ENCODE results near the gene NFATC2.

NFATC2 gene

DNA sequence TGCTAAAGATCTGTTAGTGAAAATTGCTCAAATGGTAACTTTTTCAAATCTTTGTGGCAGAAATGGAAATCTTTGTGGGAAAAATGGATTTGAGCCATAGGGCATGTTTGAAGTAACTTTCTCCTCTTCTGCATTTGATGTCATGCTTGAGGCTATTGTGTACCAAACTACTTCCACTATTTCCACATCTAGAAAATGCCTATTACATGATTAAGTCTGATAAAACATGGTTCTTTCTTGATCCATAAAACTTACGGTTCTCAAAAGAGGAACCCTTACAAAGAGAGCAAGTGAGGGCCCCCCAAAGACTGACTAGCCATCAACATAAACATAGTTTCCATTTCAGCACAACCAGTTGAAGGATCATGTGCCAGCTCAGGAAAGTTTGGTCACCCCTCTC is 150.6 kb downstream of the NFATC2 start:
- TF ChIP-seq, protein P1, sequence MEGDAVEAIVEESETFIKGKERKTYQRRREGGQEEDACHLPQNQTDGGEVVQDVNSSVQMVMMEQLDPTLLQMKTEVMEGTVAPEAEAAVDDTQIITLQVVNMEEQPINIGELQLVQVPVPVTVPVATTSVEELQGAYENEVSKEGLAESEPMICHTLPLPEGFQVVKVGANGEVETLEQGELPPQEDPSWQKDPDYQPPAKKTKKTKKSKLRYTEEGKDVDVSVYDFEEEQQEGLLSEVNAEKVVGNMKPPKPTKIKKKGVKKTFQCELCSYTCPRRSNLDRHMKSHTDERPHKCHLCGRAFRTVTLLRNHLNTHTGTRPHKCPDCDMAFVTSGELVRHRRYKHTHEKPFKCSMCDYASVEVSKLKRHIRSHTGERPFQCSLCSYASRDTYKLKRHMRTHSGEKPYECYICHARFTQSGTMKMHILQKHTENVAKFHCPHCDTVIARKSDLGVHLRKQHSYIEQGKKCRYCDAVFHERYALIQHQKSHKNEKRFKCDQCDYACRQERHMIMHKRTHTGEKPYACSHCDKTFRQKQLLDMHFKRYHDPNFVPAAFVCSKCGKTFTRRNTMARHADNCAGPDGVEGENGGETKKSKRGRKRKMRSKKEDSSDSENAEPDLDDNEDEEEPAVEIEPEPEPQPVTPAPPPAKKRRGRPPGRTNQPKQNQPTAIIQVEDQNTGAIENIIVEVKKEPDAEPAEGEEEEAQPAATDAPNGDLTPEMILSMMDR (IDR thresholded peaks at IDR 0.05; ENCODE audit: borderline replicate concordance, insufficient read depth, low read depth, low read length): no peak
- no peak overlapping the region for H3K4me3 ChIP-seq (ENCODE audit: low read depth, low read length)

DNA sequence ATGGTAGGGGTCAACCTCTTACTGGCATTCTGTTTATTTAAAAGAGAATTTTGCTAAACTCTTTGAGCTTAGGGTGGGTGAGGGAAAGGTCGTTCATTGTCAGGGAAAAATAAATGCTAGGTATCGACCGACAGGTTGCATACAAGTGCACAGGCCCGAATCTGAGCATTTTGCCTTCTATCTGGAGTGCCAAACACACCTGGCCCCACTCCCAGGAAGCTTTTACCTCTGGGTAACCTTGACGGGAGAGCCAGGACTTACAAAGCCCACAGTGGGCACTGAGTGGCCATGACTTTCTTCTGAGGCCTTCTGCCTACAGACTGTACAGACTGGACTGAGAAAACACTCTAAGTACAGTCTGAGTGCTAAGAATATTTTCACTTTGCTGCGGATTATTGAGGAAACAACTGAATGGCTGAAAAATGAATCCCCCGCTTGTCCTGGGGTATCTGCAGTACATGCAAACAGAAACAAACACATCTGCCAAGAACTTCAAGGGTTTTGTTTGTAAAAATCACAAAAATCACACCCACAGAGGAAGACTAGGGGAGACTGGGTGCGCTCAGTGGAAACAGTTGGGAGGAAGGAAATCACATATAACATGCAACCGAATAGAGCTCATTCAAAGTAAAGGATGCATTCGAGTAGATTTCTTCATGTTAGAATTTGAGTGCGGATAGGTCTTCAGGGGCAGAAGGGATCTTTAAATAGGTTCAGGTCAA is 152.8 kb downstream of the NFATC2 start:
- TF ChIP-seq, protein P1 (IDR thresholded peaks at IDR 0.05; ENCODE audit: borderline replicate concordance, insufficient read depth, low read depth, low read length): no peak
- H3K4me3 ChIP-seq (ENCODE audit: low read depth, low read length): no peak overlapping the region

- no peak overlapping the region for H3K4me3 ChIP-seq (ENCODE audit: low read depth, low read length)
- TF ChIP-seq, protein P1 (IDR thresholded peaks at IDR 0.05; ENCODE audit: borderline replicate concordance, insufficient read depth, low read depth, low read length): no peak
Measured at GRCh38 chr20:51388756-51389542, 153.6 kb downstream of the NFATC2 start.

GRCh38 chr20:51388227-51388626 is 154.3 kb downstream of the NFATC2 start:
- H3K4me3 ChIP-seq (ENCODE audit: low read depth, low read length): no peak overlapping the region
- TF ChIP-seq, protein P1 (IDR thresholded peaks at IDR 0.05; ENCODE audit: borderline replicate concordance, insufficient read depth, low read depth, low read length): no peak

DNA sequence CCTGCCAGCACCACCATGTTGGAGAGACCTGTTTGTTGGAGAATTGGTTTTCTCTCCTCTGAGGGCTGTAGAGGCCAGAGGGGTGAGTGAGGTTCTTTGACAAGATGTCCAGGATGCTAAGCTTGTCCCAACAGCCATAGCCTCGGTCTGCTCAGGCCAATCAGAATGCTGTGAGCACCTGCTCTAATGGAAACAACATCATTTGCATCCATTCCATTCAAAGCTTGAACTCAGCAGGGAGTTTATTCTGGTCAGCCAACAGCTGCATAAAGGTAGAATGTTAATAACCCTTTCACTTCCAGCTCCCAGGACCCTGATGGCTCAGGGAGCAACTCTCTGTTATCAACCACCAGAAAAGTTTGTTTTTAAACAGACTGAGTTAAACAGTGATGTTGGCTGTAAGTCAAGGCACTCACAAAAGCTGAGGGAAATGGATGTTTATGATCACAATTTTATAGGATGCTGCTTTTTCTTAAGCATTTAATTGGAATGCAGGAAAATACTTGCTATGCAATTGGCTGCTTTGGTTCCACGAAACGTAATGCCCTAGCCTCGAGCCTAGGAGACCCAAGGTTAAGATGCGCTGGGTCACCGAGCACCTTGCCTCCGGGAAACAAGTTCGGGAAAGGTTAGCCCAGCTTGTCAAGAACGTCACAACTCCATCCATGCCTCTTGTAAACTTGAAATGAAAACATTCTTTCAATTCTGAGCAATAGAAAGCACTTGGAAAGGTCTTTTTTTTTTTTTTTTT is 155.2 kb downstream of the NFATC2 start:
- TF ChIP-seq, protein P1 (IDR thresholded peaks at IDR 0.05; ENCODE audit: borderline replicate concordance, insufficient read depth, low read depth, low read length): no peak
- no peak overlapping the region for H3K4me3 ChIP-seq (ENCODE audit: low read depth, low read length)

DNA sequence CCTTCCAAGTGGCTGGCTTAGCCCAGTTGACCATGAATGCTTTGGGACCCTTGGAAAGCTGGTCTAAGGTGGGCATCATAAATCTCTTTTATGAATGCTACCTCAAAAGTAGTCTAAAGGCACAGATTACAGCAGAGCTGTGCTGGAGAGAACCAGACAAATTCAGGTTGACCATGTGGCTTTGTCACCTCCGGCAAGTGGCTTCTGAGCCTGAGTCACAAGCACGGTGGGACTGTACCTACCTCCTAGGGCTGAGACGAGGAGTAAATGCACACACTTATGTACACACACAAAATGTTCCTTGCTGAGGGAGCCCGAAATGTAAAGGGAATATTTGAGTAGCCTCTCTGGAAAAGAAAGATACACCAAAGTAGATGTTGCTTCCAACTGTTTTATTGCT is 155.9 kb downstream of the NFATC2 start:
- H3K4me3 ChIP-seq (ENCODE audit: low read depth, low read length): no peak overlapping the region
- TF ChIP-seq, protein P1 (IDR thresholded peaks at IDR 0.05; ENCODE audit: borderline replicate concordance, insufficient read depth, low read depth, low read length): no peak

Measured in GM12875 (cell line).